Prostate gland (tissue), 2 donors: ENCODE results near the gene RASSF5.

Source experiments
- CTCF ChIP-seq, 4 experiments: fragments of 200-600 bp in 2 of 4; fragments of 450-650 bp in 2 of 4; sonication (generic) in 2 of 4; IDR thresholded peaks; 1 replicate in 3 of 4; 2 replicates in 1 of 4; pipeline ENCODE4 v1.5.1; 2016 to 2019; ENCODE audit warnings: antibody characterized with exemption in 4 of 4, mild to moderate bottlenecking in 2 of 4, moderate library complexity in 2 of 4
- POLR2A ChIP-seq: fragments of 450-650 bp; IDR thresholded peaks from one replicate; pipeline ENCODE4 v1.6.1; 2016; ENCODE audit warnings: antibody characterized with exemption, mild to moderate bottlenecking
- POLR2AphosphoS5 ChIP-seq: sonication (generic); formaldehyde crosslinking; IDR thresholded peaks from one replicate; pipeline ENCODE4 v1.6.1; 2017; ENCODE audit warnings: antibody characterized with exemption

DNA sequence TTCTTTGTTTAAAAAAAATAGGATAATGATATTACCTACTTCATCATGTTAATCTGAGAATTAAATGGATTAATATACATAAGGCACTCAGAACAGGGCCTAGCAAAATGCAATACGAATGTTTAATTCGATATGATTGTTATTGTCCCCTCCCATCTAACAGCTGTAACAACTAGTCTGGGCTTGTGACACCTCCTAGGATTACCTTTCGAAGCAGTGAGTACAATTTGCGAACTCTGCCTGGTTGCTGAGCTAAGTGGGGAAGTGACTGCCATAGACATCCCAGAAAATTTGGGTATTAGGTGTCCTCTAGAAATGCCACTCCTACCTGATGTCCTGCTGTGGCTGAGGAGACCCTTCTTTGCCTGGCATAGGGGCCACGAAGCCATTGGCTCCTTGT, 3.0 kb downstream of the RASSF5 start:
- TF ChIP-seq CTCF (IDR thresholded peaks at IDR 0.05) (no peak), POLR2A (no peak), POLR2AphosphoS5 (no peak)
